Activated naive CD4-positive, alpha-beta T cell treated with anti-CD3 and anti-CD28 coated beads for 36 hours (primary cell): ENCODE results near the gene HNF4A. TPM values are rescaled to one million over a fixed set of nuclear protein-coding genes. Genes with fewer than 3 reads are reported as not detected.

ENCODE experiments used
- CTCF ChIA-PET: fragments of 350-600 bp; sonication (Branson Sonifier 250); formaldehyde crosslinking; loops from one replicate; lab custom pipeline; 2021; ENCODE audit warnings: antibody characterized with exemption; lab: Charles Lee
- DNase-seq: peaks from one replicate; pipeline ENCODE4 v3.0.0-alpha.2; 2020
- H3K27ac Mint-ChIP-seq: one replicate; pipeline ENCODE4 v1.8.0; 2021; ENCODE audit warnings: mild to moderate bottlenecking, mixed read lengths
- H3K27me3 Mint-ChIP-seq: one replicate; pipeline ENCODE4 v1.8.0; 2021; ENCODE audit warnings: low read depth, mixed read lengths
- H3K36me3 Mint-ChIP-seq: one replicate; pipeline ENCODE4 v1.8.0; 2021; ENCODE audit warnings: low read depth, mixed read lengths
- H3K4me1 Mint-ChIP-seq: one replicate; pipeline ENCODE4 v1.8.0; 2021; ENCODE audit warnings: low read depth, mixed read lengths
- H3K4me3 Mint-ChIP-seq: one replicate; pipeline ENCODE4 v1.8.0; 2021; ENCODE audit warnings: mild to moderate bottlenecking, moderate library complexity, mixed read lengths
- H3K9me3 Mint-ChIP-seq: one replicate; pipeline ENCODE4 v1.8.0; 2021; ENCODE audit warnings: mixed read lengths
- intact Hi-C: fragments of 100-400 bp; cut with micrococcal nuclease; formaldehyde crosslinking; loops from one replicate; pipeline ENCODE4 v1.15.1; 2023
- total RNA-seq, 2 experiments: library from RNA; stranded (reverse); gene quantifications; one replicate each; pipeline ENCODE4 v1.2.3, GENCODE V29; 2021

The HNF4A gene
- total RNA-seq, 2 experiments from 2014 or later = not detected

DNA sequence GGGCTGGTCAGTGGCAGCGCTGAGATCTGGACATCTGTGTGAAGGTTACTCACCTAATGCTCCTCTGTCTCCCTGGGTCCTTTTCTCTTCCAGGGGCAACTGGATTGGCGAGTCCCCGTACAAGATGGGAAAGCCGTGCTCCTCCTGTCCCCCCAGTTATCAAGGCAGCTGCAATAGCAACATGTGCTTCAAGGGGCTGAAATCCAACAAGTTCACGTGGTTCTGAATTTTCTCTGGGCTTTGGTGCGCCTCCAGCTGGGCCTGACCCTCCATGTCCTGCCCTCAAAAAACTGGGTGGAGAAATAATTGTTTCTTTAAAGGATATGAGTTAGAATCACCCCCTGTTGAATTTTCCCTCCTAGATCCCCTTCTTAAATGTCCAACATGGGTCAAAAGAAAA lies 4.9 kb upstream of the HNF4A start:
- Mint-ChIP-seq H3K36me3 (no peaks in the 10 kb centered on the region), H3K4me3 (no peak overlapping the region), H3K9me3 (no peaks in the 10 kb centered on the region), H3K27me3 (no peaks in the 10 kb centered on the region), H3K27ac (no peak overlapping the region), H3K4me1 (no peaks in the 10 kb centered on the region)
- DNase-seq = no peak
- intact Hi-C loops = no loop called here
- CTCF ChIA-PET = interaction anchor here (1.1 kb wide), 1 partner anchor 133 kb away, joined by 6 read pairs; no protein-coding TSS in a partner anchor

DNA sequence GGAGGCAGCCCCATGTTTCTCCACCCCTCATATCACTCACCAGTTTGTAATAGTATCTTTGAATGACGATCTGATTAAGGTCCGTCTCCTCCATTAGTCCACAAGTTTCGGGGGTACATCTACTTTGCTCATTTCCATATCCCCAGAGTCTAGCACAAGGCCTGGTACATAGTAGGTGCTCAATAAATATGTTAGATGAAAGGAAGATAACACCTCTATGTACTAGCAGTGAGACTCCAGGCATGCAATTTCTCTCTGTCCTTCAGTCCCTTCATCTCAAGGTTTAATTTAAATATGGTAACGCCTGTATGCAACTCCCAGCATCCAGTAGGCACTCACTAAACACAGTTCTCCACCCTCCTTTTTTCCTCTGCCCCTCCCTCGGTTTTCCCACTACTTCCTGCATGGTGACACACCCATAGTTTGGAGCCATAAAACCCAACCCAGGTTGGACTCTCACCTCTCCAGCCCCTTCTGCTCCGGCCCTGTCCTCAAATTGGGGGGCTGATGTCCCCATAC lies 461 bp upstream of the HNF4A start:
- intact Hi-C loops = no loop called here
- Mint-ChIP-seq H3K4me3 (no peak overlapping the region), H3K27ac (peak overlapping the region; percentile 10), H3K9me3 (no peaks in the 10 kb centered on the region), H3K27me3 (no peaks in the 10 kb centered on the region), H3K4me1 (no peaks in the 10 kb centered on the region), H3K36me3 (no peaks in the 10 kb centered on the region)
- CTCF ChIA-PET = no interaction called here
- no peak for DNase-seq

DNA sequence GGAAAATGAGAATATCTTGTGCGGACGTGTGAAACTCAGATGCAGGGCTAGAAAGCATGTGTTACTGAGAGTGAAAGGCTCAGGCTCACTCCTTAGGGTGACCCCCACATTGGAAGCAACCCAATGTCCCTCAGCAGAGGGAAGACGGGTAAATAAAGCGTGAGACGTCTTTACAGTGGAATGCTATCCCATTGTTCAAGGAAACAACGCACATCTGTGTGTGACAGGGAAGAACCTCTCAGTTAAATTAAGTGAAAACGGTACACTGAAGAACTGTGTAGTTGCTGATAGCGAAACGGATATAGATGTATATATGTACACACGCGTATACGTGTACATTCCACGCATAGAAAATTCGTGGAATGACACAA lies 839 bp downstream of the HNF4A start:
- H3K4me1 Mint-ChIP-seq = no peaks in the 10 kb centered on the region
- DNase-seq = no peak
- CTCF ChIA-PET = no interaction called here
- no peaks in the 10 kb centered on the region for H3K9me3 Mint-ChIP-seq
- H3K36me3 Mint-ChIP-seq = no peaks in the 10 kb centered on the region
- H3K4me3 Mint-ChIP-seq = no peak overlapping the region
- intact Hi-C loops = no loop called here
- no peaks in the 10 kb centered on the region for H3K27me3 Mint-ChIP-seq
- H3K27ac Mint-ChIP-seq = no peak overlapping the region

- no peak overlapping the region for H3K27ac Mint-ChIP-seq
- intact Hi-C loops = no loop called here
- H3K4me3 Mint-ChIP-seq = no peak overlapping the region
- H3K9me3 Mint-ChIP-seq = no peaks in the 10 kb centered on the region
- no peaks in the 10 kb centered on the region for H3K27me3 Mint-ChIP-seq
- H3K4me1 Mint-ChIP-seq = no peaks in the 10 kb centered on the region
- H3K36me3 Mint-ChIP-seq = no peaks in the 10 kb centered on the region
- no peak for DNase-seq
- CTCF ChIA-PET = no interaction called here
Observed at GRCh38 chr20:44357020-44357419, 1.5 kb downstream of the HNF4A start.

DNA sequence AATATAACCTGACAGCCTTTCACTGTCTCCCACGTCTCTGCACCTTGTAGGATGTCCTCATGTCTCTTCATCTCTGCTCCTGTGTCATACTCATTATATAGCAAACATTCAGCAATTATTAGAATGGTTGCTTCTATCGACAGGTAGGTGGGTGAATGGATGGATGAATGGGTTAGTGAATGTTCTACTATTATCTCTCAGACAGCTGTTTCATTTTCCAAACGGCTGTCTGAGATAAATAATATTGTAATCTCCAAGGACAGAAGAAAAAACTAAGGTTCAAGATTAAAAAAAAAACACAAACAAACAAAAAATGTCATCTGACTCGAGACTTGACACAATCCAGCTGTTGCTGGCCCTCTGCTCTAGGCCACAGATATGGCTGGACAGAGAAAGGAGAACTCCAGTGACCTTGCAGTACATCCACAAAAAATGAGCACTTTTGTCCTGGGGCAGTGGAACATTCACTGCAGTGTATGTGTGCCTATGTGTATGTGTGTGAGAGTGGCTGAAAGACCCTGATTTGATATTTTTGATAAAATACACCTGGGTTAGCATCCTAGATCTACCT lies 2.1 kb downstream of the HNF4A start:
- CTCF ChIA-PET = no interaction called here
- H3K4me1 Mint-ChIP-seq = no peaks in the 10 kb centered on the region
- no peak for DNase-seq
- H3K4me3 Mint-ChIP-seq = no peak overlapping the region
- intact Hi-C loops = no loop called here
- H3K27ac Mint-ChIP-seq = no peak overlapping the region
- H3K9me3 Mint-ChIP-seq = no peaks in the 10 kb centered on the region
- no peaks in the 10 kb centered on the region for H3K36me3 Mint-ChIP-seq
- no peaks in the 10 kb centered on the region for H3K27me3 Mint-ChIP-seq

GRCh38 chr20:44358776-44359175 lies 3.3 kb downstream of the HNF4A start:
- DNase-seq = no peak
- Mint-ChIP-seq H3K27me3 (no peaks in the 10 kb centered on the region), H3K36me3 (no peaks in the 10 kb centered on the region), H3K27ac (no peak overlapping the region), H3K9me3 (no peaks in the 10 kb centered on the region), H3K4me1 (no peaks in the 10 kb centered on the region), H3K4me3 (no peak overlapping the region)
- intact Hi-C loops = no loop called here
- CTCF ChIA-PET = no interaction called here

- no peaks in the 10 kb centered on the region for H3K36me3 Mint-ChIP-seq
- no peaks in the 10 kb centered on the region for H3K27me3 Mint-ChIP-seq
- intact Hi-C loops = no loop called here
- H3K27ac Mint-ChIP-seq = no peak overlapping the region
- no peak overlapping the region for H3K4me3 Mint-ChIP-seq
- CTCF ChIA-PET = interaction anchor here (1.1 kb wide), 1 partner anchor 142 kb away, joined by 4 read pairs; no protein-coding TSS in a partner anchor
- DNase-seq = no peak
- H3K9me3 Mint-ChIP-seq = no peaks in the 10 kb centered on the region
- H3K4me1 Mint-ChIP-seq = no peaks in the 10 kb centered on the region
Observed at GRCh38 chr20:44360221-44360620, 4.7 kb downstream of the HNF4A start.

- DNase-seq = no peak
- CTCF ChIA-PET = interaction anchor here (0.5 to 1.1 kb wide), 2 partner anchors 48 to 143 kb away, joined by 3 to 4 read pairs; no protein-coding TSS in a partner anchor
- Mint-ChIP-seq H3K36me3 (no peaks in the 10 kb centered on the region), H3K9me3 (no peaks in the 10 kb centered on the region), H3K27ac (no peak overlapping the region), H3K4me3 (no peak overlapping the region), H3K4me1 (no peaks in the 10 kb centered on the region), H3K27me3 (no peaks in the 10 kb centered on the region)
- intact Hi-C loops = no loop called here
Observed at GRCh38 chr20:44361021-44361420, 5.5 kb downstream of the HNF4A start.

GRCh38 chr20:44362466-44362940 lies 7.0 kb downstream of the HNF4A start:
- no peak for DNase-seq
- H3K9me3 Mint-ChIP-seq = no peaks in the 10 kb centered on the region
- H3K36me3 Mint-ChIP-seq = no peaks in the 10 kb centered on the region
- no peaks in the 10 kb centered on the region for H3K27me3 Mint-ChIP-seq
- CTCF ChIA-PET = interaction anchor here (0.6 to 0.7 kb wide), 2 partner anchors 43 to 188 kb away, joined by 3 to 6 read pairs; no protein-coding TSS in a partner anchor
- H3K27ac Mint-ChIP-seq = no peak overlapping the region
- no peak overlapping the region for H3K4me3 Mint-ChIP-seq
- H3K4me1 Mint-ChIP-seq = no peaks in the 10 kb centered on the region
- intact Hi-C loops = no loop called here

DNA sequence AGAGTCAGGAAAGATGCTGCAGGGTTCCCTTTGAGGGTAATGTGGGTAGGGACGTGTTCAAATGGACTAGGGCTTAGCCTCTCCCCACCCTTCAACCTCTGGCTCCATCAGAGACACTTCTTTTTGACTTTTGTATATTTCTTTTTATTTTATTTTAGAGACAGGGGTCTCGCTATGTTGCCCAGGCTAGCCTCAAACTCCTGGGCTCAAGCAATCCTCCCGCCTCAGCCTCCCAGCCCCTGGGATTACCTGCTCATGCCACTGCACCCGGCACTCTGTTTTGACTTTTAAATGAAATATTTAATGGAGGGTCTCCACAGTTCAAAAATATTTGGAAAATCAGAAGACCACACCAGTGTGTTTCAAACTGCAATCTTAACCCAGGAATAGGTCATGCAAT lies 8.6 kb downstream of the HNF4A start:
- Mint-ChIP-seq H3K27ac (no peak overlapping the region), H3K36me3 (no peaks in the 10 kb centered on the region), H3K9me3 (no peaks in the 10 kb centered on the region), H3K4me1 (no peaks in the 10 kb centered on the region), H3K4me3 (no peak overlapping the region), H3K27me3 (no peaks in the 10 kb centered on the region)
- intact Hi-C loops = no loop called here
- CTCF ChIA-PET = no interaction called here
- DNase-seq = no peak

GRCh38 chr20:44364780-44365179 lies 9.3 kb downstream of the HNF4A start:
- no peaks in the 10 kb centered on the region for H3K27me3 Mint-ChIP-seq
- no peaks in the 10 kb centered on the region for H3K9me3 Mint-ChIP-seq
- no peak overlapping the region for H3K4me3 Mint-ChIP-seq
- no peak for DNase-seq
- H3K27ac Mint-ChIP-seq = no peak overlapping the region
- CTCF ChIA-PET = interaction anchor here (0.7 kb wide), 1 partner anchor 189 kb away, joined by 3 read pairs; no protein-coding TSS in a partner anchor
- no peaks in the 10 kb centered on the region for H3K4me1 Mint-ChIP-seq
- intact Hi-C loops = no loop called here
- no peaks in the 10 kb centered on the region for H3K36me3 Mint-ChIP-seq

DNA sequence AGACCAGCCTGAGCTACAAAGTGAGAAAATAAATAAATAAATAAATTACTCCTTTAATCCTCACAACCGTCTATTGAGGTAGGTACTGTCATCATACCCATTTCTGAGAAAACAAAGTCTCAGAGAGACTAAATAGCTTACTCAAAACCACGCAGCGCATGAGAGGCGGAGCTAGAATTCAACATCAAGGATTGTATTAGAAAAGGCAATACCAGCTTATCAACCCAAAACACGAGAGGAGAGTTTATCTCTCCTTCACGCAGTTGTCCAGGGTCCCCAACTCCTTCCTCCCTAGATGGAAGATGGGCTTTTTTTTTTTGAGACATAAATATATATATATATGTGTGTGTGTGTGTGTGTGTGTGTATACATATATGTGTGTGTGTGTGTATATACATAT lies 12.2 kb downstream of the HNF4A start:
- no peaks in the 10 kb centered on the region for H3K27me3 Mint-ChIP-seq
- H3K9me3 Mint-ChIP-seq = no peaks in the 10 kb centered on the region
- H3K27ac Mint-ChIP-seq = no peak overlapping the region
- no peak overlapping the region for H3K4me3 Mint-ChIP-seq
- CTCF ChIA-PET = interaction anchor here (0.9 to 1.0 kb wide), 3 partner anchors 17 to 227 kb away, joined by 3 to 6 read pairs (median 4); no protein-coding TSS in a partner anchor
- DNase-seq = no peak
- intact Hi-C loops = no loop called here
- no peaks in the 10 kb centered on the region for H3K4me1 Mint-ChIP-seq
- H3K36me3 Mint-ChIP-seq = no peaks in the 10 kb centered on the region

DNA sequence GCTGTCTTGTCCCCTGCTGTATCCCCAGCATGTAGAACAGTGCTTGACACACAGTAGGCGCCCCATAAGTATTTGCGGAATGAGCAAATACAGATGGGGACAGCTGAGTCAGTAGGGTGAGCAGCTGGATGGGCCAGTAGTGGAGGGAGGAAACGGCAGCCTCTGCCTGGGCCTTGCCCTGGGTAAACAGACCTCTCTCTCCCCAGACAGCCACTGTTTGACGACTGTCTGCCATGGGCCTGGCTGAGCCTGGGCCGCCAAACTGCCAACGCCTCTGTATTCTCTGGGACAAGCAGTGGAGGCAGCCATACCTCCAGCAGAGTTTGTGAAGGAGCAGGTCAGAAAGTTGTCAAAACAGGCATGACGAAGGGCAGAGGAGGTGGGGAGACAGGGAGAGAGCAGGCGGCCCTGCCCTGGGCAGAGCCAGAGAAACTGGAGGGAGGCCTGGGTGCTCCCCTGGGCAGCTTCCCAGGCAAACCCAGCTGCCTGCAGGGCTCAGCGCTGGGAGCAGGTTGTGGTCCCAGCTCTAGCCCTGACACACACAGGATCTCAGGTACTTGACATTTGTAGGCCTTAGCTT lies 15.2 kb downstream of the HNF4A start:
- H3K27ac Mint-ChIP-seq = no peak overlapping the region
- H3K4me3 Mint-ChIP-seq = no peak overlapping the region
- CTCF ChIA-PET = interaction anchor here (0.7 to 1.5 kb wide), 3 partner anchors 11 to 154 kb away, joined by 3 to 5 read pairs (median 3); no protein-coding TSS in a partner anchor
- intact Hi-C loops = no loop called here
- no peak for DNase-seq
- no peaks in the 10 kb centered on the region for H3K4me1 Mint-ChIP-seq
- no peaks in the 10 kb centered on the region for H3K36me3 Mint-ChIP-seq
- no peaks in the 10 kb centered on the region for H3K9me3 Mint-ChIP-seq
- H3K27me3 Mint-ChIP-seq = no peaks in the 10 kb centered on the region
